HG03095 (cell line): ENCODE measurements around the gene PLA2G4C.

Experiments
- ATAC-seq: cut with Tn5 transposase; IDR thresholded peaks from one replicate; pipeline ENCODE4 v1.9.1; 2021; ENCODE audit warnings: moderate library complexity; ENCODE audit not compliant: unreplicated experiment

The PLA2G4C gene

GRCh38 chr19:48059331-48059730 lies 51.3 kb downstream of the PLA2G4C start:
- ATAC-seq, result no peak

DNA sequence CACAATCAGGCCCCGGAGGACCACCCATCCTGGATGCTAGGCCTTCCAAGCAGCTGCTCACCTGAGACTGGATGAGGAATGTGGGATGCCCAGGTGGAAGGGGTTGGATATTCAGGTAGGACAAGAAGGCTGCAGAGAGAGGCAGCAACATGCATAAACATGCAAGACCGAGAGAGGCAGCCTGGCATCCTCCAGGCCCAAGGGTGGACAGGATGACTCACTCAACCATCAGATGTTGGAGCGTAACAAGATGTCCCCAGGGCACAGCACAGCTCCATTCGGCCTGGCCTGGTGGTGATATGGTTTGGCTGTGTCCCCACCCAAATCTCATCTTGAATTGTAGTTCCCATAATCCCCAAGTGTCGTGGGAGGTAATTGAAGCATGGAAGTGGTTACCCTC lies 56.8 kb downstream of the PLA2G4C start:
- ATAC-seq, result no peak

- ATAC-seq, result no peak
These were observed 57.5 kb downstream of the PLA2G4C start for GRCh38 chr19:48053076-48053475.

DNA sequence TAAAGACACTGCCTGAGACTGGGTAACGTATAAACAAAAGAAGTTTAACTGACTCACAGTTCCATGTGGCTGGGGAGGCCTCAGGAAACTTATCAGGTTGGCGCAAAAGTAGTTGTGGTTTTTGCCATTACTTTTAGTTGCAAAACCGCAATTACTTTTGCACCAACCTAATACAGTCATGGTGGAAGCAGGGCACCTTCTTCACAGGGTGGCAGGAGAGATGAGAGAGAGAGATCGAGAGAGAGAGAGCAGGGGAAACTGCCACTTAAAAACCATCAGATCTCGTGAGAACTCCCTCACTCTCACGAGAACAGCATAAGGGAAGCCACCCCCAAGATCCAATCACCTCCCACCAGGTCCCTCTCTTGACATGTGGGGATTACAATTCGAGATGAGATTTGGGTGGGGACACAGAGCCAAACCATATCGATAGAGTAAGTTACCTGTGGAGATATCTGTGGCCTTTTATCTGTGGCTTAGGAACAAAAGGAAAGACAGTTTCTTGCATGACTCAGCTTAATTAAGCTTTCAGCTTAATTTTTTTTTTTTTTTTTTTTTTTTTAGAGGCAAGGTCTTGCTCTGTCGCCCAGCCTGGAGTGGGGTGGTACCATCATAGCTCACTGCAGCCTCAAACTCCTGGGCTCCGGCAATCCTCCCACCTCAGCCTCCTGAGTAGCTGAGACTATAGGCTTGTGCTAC lies 59.1 kb downstream of the PLA2G4C start:
- ATAC-seq, result no peak

DNA sequence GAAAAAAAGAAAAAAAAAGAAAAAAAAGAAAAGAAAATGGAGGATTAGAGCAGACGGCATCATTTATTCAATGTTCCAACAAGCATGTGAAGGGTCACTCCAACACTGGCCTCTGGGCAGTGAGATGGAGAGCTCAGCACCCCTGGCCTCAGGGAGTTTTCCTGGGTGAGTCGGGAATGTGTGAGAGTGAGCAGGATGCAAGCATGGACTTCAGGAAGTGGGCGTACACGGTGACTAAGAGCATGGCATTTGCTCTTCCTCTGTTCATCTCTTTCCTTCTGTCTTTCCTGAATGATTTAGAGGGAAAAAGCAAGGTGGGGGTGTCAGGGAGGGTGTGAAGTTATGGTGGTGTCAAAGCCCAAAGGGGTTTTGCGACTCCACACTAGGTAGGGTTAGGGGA lies 66.1 kb downstream of the PLA2G4C start:
- no peak for ATAC-seq

DNA sequence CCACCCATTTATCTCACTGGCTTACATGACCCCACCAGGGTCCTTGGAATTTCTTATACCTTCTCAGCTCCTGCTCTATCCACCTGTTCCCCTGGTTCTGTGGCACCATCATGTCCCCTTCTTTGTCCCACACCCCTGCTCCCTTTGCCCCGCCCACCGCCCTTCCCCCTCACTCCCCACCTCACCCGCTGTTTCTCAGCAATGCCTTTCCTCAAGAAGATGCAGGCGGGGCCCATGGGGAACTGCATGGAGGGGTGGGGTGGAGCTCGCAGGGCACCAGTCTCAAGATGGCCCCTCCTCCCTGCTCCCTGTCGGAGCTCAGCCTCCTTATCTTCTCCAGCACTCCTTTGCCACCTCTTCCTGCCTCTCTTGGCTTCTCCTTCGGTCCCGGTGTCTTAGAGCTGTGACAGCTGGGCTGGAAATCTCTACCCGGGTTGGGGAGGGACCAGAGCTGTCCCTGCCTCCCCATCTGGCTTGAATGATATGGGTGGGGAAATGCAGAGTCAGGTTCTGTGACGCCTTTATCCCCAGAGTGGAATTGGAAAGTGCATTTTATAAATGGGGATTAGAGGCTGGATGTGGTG lies 66.8 kb downstream of the PLA2G4C start, which contains the start of gene CABP5:
CABP5 (minus strand) TSS at position 405 of the 584 bp plus-strand sequence; CDS start at position 248, 157 bp downstream.
- ATAC-seq, result no peak

DNA sequence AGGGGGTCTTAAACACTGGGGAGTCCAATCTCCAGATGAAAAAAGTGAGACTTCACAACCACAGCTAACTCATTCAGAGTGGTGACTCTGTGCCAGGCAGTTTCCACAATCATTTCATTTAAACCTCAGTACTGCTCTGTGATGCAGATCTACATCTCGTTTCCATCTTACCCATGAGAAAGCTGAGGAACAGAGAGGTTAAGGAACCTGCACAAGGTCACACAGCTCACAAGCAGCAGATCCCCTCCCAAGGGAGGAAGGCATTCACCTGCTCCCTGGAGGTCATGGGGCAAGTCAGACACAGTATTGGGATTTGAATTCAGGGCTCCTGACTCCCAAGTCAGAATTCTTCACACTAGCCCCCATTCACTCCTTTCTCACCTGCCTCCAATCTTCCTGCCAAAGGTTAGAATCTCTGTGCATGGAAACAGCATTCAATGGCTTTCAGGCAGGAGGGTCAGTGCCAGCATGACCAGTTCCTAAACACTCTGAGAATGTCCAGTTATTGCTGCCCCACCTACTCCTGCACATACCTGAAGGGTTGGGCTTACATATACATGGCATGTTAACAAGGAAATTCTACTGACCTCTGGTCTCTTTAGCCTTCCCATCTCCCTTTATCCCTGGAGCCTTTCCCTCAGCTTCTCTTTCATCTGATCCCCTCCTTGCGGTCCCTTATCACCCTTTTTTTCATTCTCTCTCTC lies 68.6 kb downstream of the PLA2G4C start:
- ATAC-seq, result no peak

- ATAC-seq, result no peak
These were observed 73.9 kb downstream of the PLA2G4C start for GRCh38 chr19:48036765-48037164.

GRCh38 chr19:48033604-48034003 lies 77.0 kb downstream of the PLA2G4C start:
- ATAC-seq, result no peak

DNA sequence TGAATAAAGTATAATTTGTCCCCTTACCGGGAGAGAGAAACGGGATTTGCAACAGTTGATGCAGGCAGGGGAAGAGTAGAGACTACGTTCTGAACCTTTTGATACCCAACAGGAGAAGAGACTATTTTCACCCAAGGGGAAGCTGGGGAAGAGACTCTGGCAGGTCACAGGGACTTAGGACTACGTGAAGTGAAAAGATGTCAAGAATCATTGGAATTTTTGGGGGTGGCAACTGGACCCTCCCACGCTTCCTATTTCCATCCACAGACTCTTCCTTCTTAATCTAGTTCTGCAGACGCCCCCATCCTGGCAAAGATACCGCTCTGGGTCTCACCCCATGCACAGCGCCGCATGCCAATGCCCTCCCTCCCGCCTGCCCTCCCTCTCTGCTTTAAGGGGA lies 80.5 kb downstream of the PLA2G4C start:
- ATAC-seq, result no peak

- no peak for ATAC-seq
These were observed 81.2 kb downstream of the PLA2G4C start for GRCh38 chr19:48029431-48029830.

DNA sequence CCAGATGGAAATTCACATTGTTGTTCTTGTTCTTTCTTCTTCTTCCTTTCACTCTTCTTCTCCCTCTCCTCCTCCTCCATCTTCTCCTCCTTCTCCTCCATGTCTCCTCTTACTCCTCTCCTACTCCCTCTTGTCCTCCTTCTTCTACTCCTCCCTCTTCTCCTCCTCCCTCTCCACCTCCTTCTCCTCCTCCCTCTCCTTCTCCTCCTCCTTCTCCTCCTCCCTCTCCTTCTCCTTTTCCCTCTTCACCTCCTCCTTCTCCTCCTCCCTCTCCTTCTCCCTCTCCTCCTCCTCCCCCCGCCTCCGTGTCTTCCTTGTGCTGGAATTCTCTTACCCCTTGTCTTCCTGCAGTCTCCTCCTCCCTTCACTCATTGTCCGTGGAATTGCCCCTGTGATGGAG lies 85.1 kb downstream of the PLA2G4C start:
- ATAC-seq, result no peak

GRCh38 chr19:48023518-48023917 lies 87.1 kb downstream of the PLA2G4C start:
- ATAC-seq, result no peak

DNA sequence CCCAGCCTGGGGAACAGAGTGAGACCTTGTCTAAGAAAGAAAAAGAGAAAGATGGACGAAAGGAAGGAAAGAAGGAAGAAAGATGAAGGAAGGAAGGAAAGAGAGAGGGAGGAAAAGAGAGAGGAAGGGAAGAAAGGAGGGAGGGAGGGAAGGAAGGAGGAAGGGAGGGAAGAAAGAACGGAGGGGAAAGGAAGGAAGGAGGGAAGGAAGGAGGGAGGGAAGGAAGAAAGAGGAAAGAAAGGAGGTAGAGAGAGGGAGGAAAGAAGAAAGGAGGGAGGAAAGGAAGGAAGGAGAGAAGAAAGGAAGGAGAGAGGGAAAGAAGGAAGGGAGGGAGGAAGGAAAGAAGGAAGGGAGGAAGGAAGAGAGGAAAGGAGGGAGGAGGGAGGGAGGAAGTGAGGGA lies 87.6 kb downstream of the PLA2G4C start:
- ATAC-seq, result no peak

DNA sequence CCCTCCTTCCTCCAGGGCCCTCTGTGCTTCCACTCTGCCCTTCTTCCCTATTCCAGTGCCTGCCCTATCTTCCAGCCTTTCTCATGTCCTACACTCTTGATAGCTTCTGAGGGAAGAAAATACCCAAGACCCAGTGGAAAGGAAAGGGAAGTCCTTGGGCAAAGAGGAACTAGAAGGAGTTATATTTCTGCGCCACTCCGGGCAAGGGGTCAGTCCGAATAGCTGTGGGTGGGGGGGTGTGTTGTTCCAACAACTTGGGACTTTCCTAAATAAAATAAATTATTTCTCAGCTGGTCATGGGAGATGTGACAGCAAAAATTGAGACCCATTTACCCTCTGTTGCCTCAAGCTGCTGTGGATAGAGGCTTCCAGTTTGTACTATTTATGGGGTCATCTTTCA lies 89.9 kb downstream of the PLA2G4C start:
- ATAC-seq, result no peak

DNA sequence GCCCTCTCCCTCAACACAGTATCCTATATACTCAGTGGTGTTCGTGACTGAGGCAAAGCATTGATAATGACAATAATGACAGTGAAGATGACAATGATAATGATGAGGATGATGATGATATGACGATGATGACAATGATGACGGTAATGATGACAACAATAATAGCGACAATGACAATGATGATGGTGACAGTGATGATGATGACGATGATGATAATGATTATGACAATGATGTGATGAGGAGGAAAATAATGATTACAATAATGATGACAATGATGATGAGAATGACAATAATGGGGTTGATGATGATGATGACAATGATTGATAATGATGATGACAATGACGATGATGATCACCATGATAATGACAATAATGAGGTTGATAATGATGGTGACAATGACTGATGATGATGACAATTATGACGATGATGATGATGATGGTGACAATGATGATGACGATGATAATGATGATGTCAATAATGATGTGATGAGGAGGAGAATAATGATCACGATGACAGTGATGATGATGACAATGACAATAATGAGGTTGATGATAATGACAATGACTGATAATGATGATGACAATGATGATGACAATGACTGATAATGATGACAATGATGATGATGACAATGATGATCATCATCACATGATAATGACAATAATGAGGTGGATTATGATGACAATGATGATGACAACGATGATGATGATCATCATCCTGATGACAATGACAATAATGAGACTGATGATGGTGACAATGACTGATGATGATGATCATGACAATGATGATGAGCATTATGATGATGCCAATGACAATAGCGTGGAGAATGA lies 99.5 kb downstream of the PLA2G4C start:
- ATAC-seq, result no peak

- no peak for ATAC-seq
These were observed 103.9 kb downstream of the PLA2G4C start for GRCh38 chr19:48006762-48007161.

DNA sequence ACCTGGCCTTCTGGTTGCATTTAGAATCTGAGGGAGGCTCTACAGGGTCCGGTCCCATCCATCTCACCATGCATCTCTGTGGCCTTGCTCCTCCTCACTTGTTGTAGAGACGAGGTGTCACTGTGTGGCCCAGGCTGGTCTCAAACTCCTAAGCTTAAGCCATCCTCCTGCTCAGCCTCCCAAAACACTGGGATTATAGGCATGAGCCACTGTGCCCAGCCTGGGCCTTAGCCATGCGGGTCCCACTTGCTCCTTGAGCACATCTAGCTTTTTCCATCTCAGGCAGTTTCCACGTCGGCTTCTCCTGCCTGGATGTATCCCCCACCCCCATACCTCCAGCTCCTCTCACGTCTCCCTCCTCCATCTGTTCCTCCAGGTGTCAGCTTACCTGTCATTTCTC lies 106.4 kb downstream of the PLA2G4C start:
- ATAC-seq, result no peak

DNA sequence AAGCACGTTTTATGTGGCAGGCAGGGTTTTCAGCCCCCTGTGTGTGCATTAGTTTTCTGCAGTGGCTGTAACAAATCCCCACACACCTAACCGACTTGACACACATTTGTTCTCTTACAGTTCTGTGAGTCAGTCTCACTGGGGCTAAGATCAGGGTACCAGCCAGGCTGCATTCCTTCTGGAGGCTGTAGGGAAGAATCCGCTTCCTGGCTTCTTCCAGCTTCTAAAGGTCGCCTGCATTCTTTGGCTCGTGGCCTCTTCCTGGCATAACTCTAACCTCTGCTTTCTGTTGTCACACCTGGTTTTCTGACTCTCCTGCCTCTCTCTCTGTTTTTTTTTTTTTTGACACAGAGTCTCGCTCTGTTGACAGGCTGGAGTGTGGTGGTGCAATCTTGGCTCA lies 109.8 kb downstream of the PLA2G4C start:
- no peak for ATAC-seq

- ATAC-seq, result no peak
These were observed 111.8 kb downstream of the PLA2G4C start for GRCh38 chr19:47998800-47999199.
